ENCODE data around the gene FCRL4. TPM values are rescaled to one million over a fixed set of nuclear protein-coding genes. Genes with fewer than 3 reads are reported as not detected.

Gene FCRL4
- total RNA-seq, 1 experiment from 2014 or later, result not detected

DNA sequence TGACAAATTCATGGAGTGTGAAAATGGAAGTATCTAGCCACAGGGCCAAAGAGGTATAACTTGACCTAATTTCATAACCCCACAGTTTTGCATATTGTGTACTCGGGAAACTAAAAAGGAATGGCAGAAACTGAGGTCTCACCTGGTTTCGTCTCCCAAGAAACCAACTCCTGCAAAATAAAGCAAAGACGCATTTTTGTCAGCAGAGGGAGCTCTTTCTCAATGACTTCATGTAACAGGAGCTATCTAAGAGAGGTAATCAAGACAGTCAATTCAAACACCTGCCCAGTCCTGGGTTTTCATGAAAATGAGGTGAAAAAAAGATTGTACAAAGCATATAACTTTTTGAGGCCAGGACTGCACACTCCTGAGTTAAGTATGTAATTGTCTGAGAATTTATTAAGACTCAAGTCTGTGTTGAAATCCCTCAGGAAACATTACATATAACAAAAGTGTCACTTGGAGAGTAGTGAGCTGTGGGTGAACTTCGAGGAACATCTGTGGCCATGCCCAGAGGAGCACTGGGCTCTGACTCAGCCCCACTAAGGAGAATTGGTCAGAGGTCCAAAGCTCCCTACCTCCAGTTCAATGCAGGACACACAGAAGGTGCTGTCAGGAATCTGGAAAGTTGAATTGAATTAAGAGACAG is 17.6 kb downstream of the FCRL4 start:
- no peak for TF ChIP-seq SP1 (IDR thresholded peaks at IDR 0.05; ENCODE audit: low read depth)
- TF ChIP-seq ZNF274 (IDR thresholded peaks at IDR 0.05; ENCODE audit: low read depth, low read length), result no peak
- no peak for TF ChIP-seq POLR2AphosphoS5 (IDR thresholded peaks at IDR 0.05; ENCODE audit: low read depth, low read length)
- TF ChIP-seq ZFX (IDR thresholded peaks at IDR 0.05), result no peak
- TF ChIP-seq ELF1 (IDR thresholded peaks at IDR 0.05; ENCODE audit: borderline replicate concordance, low read depth), result no peak
- TF ChIP-seq EZH2phosphoT487 (IDR thresholded peaks at IDR 0.05; ENCODE audit: borderline replicate concordance), result no peak
- TF ChIP-seq TCF7L2 (IDR thresholded peaks at IDR 0.05; ENCODE audit: borderline replicate concordance, extremely low read depth, insufficient read depth, insufficient read length), result no peak
- TF ChIP-seq CBX3 (IDR thresholded peaks at IDR 0.05; ENCODE audit: low read depth), result no peak
- peak; percentile 59 for TF ChIP-seq RAD21 (IDR thresholded peaks at IDR 0.05; ENCODE audit: low read depth)
- TF ChIP-seq SRF (IDR thresholded peaks at IDR 0.05; ENCODE audit: low read depth), result no peak
- no peak for TF ChIP-seq MAX (IDR thresholded peaks at IDR 0.05)
- TF ChIP-seq, protein P1, sequence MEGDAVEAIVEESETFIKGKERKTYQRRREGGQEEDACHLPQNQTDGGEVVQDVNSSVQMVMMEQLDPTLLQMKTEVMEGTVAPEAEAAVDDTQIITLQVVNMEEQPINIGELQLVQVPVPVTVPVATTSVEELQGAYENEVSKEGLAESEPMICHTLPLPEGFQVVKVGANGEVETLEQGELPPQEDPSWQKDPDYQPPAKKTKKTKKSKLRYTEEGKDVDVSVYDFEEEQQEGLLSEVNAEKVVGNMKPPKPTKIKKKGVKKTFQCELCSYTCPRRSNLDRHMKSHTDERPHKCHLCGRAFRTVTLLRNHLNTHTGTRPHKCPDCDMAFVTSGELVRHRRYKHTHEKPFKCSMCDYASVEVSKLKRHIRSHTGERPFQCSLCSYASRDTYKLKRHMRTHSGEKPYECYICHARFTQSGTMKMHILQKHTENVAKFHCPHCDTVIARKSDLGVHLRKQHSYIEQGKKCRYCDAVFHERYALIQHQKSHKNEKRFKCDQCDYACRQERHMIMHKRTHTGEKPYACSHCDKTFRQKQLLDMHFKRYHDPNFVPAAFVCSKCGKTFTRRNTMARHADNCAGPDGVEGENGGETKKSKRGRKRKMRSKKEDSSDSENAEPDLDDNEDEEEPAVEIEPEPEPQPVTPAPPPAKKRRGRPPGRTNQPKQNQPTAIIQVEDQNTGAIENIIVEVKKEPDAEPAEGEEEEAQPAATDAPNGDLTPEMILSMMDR (IDR thresholded peaks at IDR 0.05 in 2 of 3, conservative IDR thresholded peaks at IDR 0.05 in 1 of 3; ENCODE audit: borderline replicate concordance in 1 of 3, insufficient read depth in 1 of 3, low read depth in 2 of 3, low read length in 2 of 3), result peak; percentile 49 to 78 (median 61); a peak in 5 of 6 replicates
- TF ChIP-seq EZH2 (IDR thresholded peaks at IDR 0.05), result no peak
- no peak for TF ChIP-seq CEBPB (IDR thresholded peaks at IDR 0.05; ENCODE audit: low read depth)
- TF ChIP-seq, protein P2, sequence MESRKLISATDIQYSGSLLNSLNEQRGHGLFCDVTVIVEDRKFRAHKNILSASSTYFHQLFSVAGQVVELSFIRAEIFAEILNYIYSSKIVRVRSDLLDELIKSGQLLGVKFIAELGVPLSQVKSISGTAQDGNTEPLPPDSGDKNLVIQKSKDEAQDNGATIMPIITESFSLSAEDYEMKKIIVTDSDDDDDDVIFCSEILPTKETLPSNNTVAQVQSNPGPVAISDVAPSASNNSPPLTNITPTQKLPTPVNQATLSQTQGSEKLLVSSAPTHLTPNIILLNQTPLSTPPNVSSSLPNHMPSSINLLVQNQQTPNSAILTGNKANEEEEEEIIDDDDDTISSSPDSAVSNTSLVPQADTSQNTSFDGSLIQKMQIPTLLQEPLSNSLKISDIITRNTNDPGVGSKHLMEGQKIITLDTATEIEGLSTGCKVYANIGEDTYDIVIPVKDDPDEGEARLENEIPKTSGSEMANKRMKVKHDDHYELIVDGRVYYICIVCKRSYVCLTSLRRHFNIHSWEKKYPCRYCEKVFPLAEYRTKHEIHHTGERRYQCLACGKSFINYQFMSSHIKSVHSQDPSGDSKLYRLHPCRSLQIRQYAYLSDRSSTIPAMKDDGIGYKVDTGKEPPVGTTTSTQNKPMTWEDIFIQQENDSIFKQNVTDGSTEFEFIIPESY (IDR thresholded peaks at IDR 0.05; ENCODE audit: extremely low read depth, insufficient replicate concordance, low read length), result no peak
- TF ChIP-seq POLR2A (IDR thresholded peaks at IDR 0.05; ENCODE audit: borderline replicate concordance, extremely low read depth, insufficient read depth, insufficient read length), result no peak
- Histone ChIP-seq H3K9ac (ENCODE audit: low read length) (no peak overlapping the region), H3K4me3 (replicated peaks in 1 of 2; ENCODE audit: low read depth in 1 of 2, low read length in 2 of 2) (no peak overlapping the region), H3K9me2 (ENCODE audit: insufficient read depth) (no peaks in the 10 kb centered on the region), H3K79me2 (ENCODE audit: insufficient read depth, low read length) (no peaks in the 10 kb centered on the region), H3K27ac (ENCODE audit: low read depth, low read length) (no peak overlapping the region), H3K4me2 (ENCODE audit: low read length) (no peak overlapping the region), H3K36me3 (ENCODE audit: control insufficient read depth in 1 of 2, insufficient read depth in 2 of 2, low read length in 2 of 2) (no peaks in the 10 kb centered on the region), H3K4me1 (ENCODE audit: control insufficient read depth in 1 of 2, insufficient read depth in 2 of 2, low read length in 2 of 2) (no peaks in the 10 kb centered on the region), H3K27me3 (ENCODE audit: insufficient read depth, low read length) (peaks cover 29% of the 10 kb centered on the region), H4K20me1 (ENCODE audit: insufficient read depth) (no peaks in the 10 kb centered on the region), H2AFZ (ENCODE audit: low read depth, low read length, poor library complexity, severe bottlenecking) (no peak overlapping the region), H3K9me3 (ENCODE audit: control insufficient read depth in 1 of 2, insufficient read depth in 1 of 2, low read depth in 1 of 2, low read length in 2 of 2) (no peaks in the 10 kb centered on the region)
- RAD21 ChIA-PET (ENCODE audit: low non-redundant PET in 1 of 2, low total read pairs in 2 of 2, uncharacterized antibody in 2 of 2, unreplicated experiment in 2 of 2), result interaction anchor here (1.0 to 1.8 kb wide), 2 partner anchors 110 to 545 kb away, joined by 3 to 6 read pairs; no protein-coding TSS in a partner anchor
- POLR2A ChIA-PET, result no interaction called here
- intact Hi-C loops (cut with micrococcal nuclease), result loop anchor here (2.0 to 10.0 kb wide), 3 partner anchors 110 to 544 kb away; a partner anchor contains a TSS
- ATAC-seq, result peak; percentile 82
- peak; percentile 71 for DNase-seq (ENCODE audit: low read depth, low spot score)
- BruUV-seq (replicated peaks), result no TSS peak
- CTCF ChIA-PET, result interaction anchor here (0.8 to 2.5 kb wide), 17 partner anchors 8 to 544 kb away, joined by 3 to 22 read pairs (median 5); no protein-coding TSS in a partner anchor
